Fibroblast of peridontal ligament (primary cell): ENCODE measurements around the gene CALN1.
"Not testable (repeated sequence)": the region's sequence is repeated elsewhere in the genome, so short reads cannot be mapped to it uniquely, and the experiment has no call there.

Source experiments
- DNase-seq: peaks from one replicate; pipeline ENCODE4 v3.0.0-alpha.2; 2010; ENCODE audit errors: extremely low read depth

CALN1 gene

GRCh38 chr7:72408966-72409637 is 3.0 kb downstream of the CALN1 start:
- no peak for DNase-seq

GRCh38 chr7:72406820-72407403 is 5.2 kb downstream of the CALN1 start:
- DNase-seq = no peak

GRCh38 chr7:72405871-72406270 is 6.3 kb downstream of the CALN1 start:
- no peak for DNase-seq

GRCh38 chr7:72405418-72405817 is 6.7 kb downstream of the CALN1 start:
- DNase-seq = no peak

- no peak for DNase-seq
Observed at GRCh38 chr7:72404743-72405142, 7.4 kb downstream of the CALN1 start.

- no peak for DNase-seq
Observed at GRCh38 chr7:72403458-72404076, 8.6 kb downstream of the CALN1 start.

- no peak for DNase-seq
Observed at GRCh38 chr7:72394016-72394415, 18.1 kb downstream of the CALN1 start.

GRCh38 chr7:72391821-72392377 is 20.2 kb downstream of the CALN1 start:
- DNase-seq = no peak

- DNase-seq = no peak
Observed at GRCh38 chr7:72386118-72386517, 26.0 kb downstream of the CALN1 start.

GRCh38 chr7:72362246-72362645 is 49.9 kb downstream of the CALN1 start:
- DNase-seq = no peak

GRCh38 chr7:72345208-72345727 is 66.9 kb downstream of the CALN1 start:
- DNase-seq = no peak

- DNase-seq = no peak
Observed at GRCh38 chr7:72343991-72344390, 68.1 kb downstream of the CALN1 start.

- not testable (repeated sequence) for DNase-seq
Observed at GRCh38 chr7:72343354-72343753, 68.8 kb downstream of the CALN1 start.

GRCh38 chr7:72337390-72338167 is 74.6 kb downstream of the CALN1 start:
- no peak for DNase-seq

- DNase-seq = no peak
Observed at GRCh38 chr7:72336632-72337389, 75.3 kb downstream of the CALN1 start.

- DNase-seq = no peak
Observed at GRCh38 chr7:72336382-72336631, 75.8 kb downstream of the CALN1 start.

- DNase-seq = no peak
Observed at GRCh38 chr7:72335561-72336381, 76.4 kb downstream of the CALN1 start.

GRCh38 chr7:72334698-72335097 is 77.4 kb downstream of the CALN1 start:
- no peak for DNase-seq

- DNase-seq = no peak
Observed at GRCh38 chr7:72334066-72334465, 78.1 kb downstream of the CALN1 start.

GRCh38 chr7:72326811-72327210 is 85.3 kb downstream of the CALN1 start:
- no peak for DNase-seq

- DNase-seq = no peak
Observed at GRCh38 chr7:72326365-72326764, 85.8 kb downstream of the CALN1 start.
